B cell (primary cell): ENCODE measurements around the gene SLIT3. TPM values are rescaled to one million over a fixed set of nuclear protein-coding genes. Genes with fewer than 3 reads are reported as not detected.

Source experiments
- ATAC-seq: fragments of 200-7000 bp; cut with Tn5 transposase; one replicate; pipeline ENCODE4 v1.10.0; 2021; ENCODE audit warnings: low read depth, mild to moderate bottlenecking, moderate number of reproducible peaks, moderate library complexity
- CTCF ChIA-PET: fragments of 350-600 bp; sonication (Branson Sonifier 250); formaldehyde crosslinking; loops from one replicate; lab custom pipeline; 2021; ENCODE audit warnings: antibody characterized with exemption, inconsistent platforms; lab: Charles Lee
- POLR2A ChIA-PET: fragments of 350-600 bp; sonication (Branson Sonifier 250); formaldehyde crosslinking; loops from one replicate; lab custom pipeline; 2021; ENCODE audit warnings: antibody characterized with exemption; lab: Charles Lee
- DNase-seq: peaks from one replicate; pipeline ENCODE4 v3.0.0; 2013
- H2AFZ ChIP-seq: 2 replicates; pipeline ENCODE4 v1.6.1; 2012; ENCODE audit warnings: mild to moderate bottlenecking, low read depth, low read length; ENCODE audit not compliant: insufficient read depth, poor library complexity, severe bottlenecking
- H3K27ac ChIP-seq, 2 donors: 1 replicate in 1 of 2; 2 replicates in 1 of 2; pipeline ENCODE4 v1.5.1; 2012 to 2013; ENCODE audit warnings: low read length in 2 of 2, mild to moderate bottlenecking in 2 of 2, moderate library complexity in 1 of 2
- H3K27me3 ChIP-seq, 4 experiments: fragments of 200-600 bp in 1 of 4; sonication (generic) in 1 of 4; replicated peaks in 1 of 4; 1 replicate in 2 of 4; 2 replicates in 2 of 4; pipeline versions ENCODE4 v1.6.1 to v1.7.0; 2013 to 2016; ENCODE audit warnings: low read length in 3 of 4, mild to moderate bottlenecking in 2 of 4, mixed read lengths in 1 of 4, moderate library complexity in 1 of 4; ENCODE audit not compliant: insufficient read depth in 4 of 4, control insufficient read depth in 3 of 4; ENCODE audit errors: control extremely low read depth in 1 of 4
- H3K36me3 ChIP-seq, 2 experiments: replicated peaks in 1 of 2; 1 replicate in 1 of 2; 2 replicates in 1 of 2; pipeline versions ENCODE4 v1.6.1 to v1.7.1; 2013; ENCODE audit warnings: low read length in 1 of 2; ENCODE audit not compliant: insufficient read depth in 2 of 2, control insufficient read depth in 1 of 2; ENCODE audit errors: control extremely low read depth in 1 of 2, extremely low read depth in 1 of 2
- H3K4me1 ChIP-seq, 2 donors: fragments of 200-600 bp in 1 of 2; sonication (generic) in 1 of 2; 1 replicate in 1 of 2; 2 replicates in 1 of 2; pipeline versions ENCODE4 v1.5.1 to v1.6.1; 2013 to 2017; ENCODE audit warnings: low read length in 2 of 2; ENCODE audit not compliant: control insufficient read depth in 2 of 2, insufficient read depth in 2 of 2
- H3K4me2 ChIP-seq: replicated peaks from 2 replicates; pipeline ENCODE3; 2012; ENCODE audit warnings: mild to moderate bottlenecking, low read depth, low read length; ENCODE audit not compliant: poor library complexity, severe bottlenecking
- H3K4me3 ChIP-seq, 5 experiments: fragments of 200-600 bp in 1 of 5; sonication (generic) in 1 of 5; 1 replicate in 3 of 5; 2 replicates in 2 of 5; pipeline versions ENCODE4 v1.5.1 to v1.7.0; 2011 to 2016; ENCODE audit warnings: low read length in 4 of 5, mild to moderate bottlenecking in 4 of 5, low read depth in 2 of 5, control low read depth in 1 of 5, moderate library complexity in 1 of 5; ENCODE audit not compliant: insufficient read depth in 1 of 5; ENCODE audit errors: control extremely low read depth in 1 of 5, extremely low read depth in 1 of 5
- H3K79me2 ChIP-seq: fragments of 200-600 bp; sonication (generic); one replicate; pipeline ENCODE4 v1.6.0; 2016; ENCODE audit warnings: low read length; ENCODE audit not compliant: control insufficient read depth, insufficient read depth
- H3K9ac ChIP-seq: fragments of 200-600 bp; sonication (generic); 2 replicates; pipeline ENCODE4 v1.6.1; 2017; ENCODE audit warnings: mild to moderate bottlenecking, low read length, moderate library complexity
- H3K9me3 ChIP-seq, 3 donors: one replicate each; pipeline versions ENCODE4 v1.6.1 to v1.7.1; 2013; ENCODE audit warnings: low read length in 2 of 3; ENCODE audit not compliant: control insufficient read depth in 2 of 3, insufficient read depth in 1 of 3; ENCODE audit errors: control extremely low read depth in 1 of 3
- H4K20me1 ChIP-seq: 2 replicates; pipeline ENCODE4 v1.6.0; 2012; ENCODE audit warnings: mild to moderate bottlenecking, low read length; ENCODE audit not compliant: insufficient read depth, control insufficient read depth, poor library complexity, severe bottlenecking
- H3K27ac Mint-ChIP-seq: one replicate; pipeline ENCODE4 v1.8.0; 2021; ENCODE audit warnings: mixed read lengths
- H3K27me3 Mint-ChIP-seq: one replicate; pipeline ENCODE4 v1.8.0; 2021; ENCODE audit warnings: mixed read lengths
- H3K4me1 Mint-ChIP-seq: one replicate; pipeline ENCODE4 v1.8.0; 2021; ENCODE audit warnings: mixed read lengths
- H3K4me3 Mint-ChIP-seq: one replicate; pipeline ENCODE4 v1.8.0; 2021; ENCODE audit warnings: mixed read lengths
- H3K9me3 Mint-ChIP-seq: one replicate; pipeline ENCODE4 v1.8.0; 2022; ENCODE audit warnings: mixed read lengths; ENCODE audit not compliant: insufficient read depth
- CTCF ChIP-seq: fragments of 200-600 bp; IDR thresholded peaks from one replicate; pipeline ENCODE4 v1.8.0; 2022; ENCODE audit warnings: antibody characterized with exemption, mild to moderate bottlenecking
- EZH2 ChIP-seq: IDR thresholded peaks from 2 replicates; pipeline ENCODE4 v1.6.1; 2012; ENCODE audit warnings: borderline replicate concordance, low read depth, mild to moderate bottlenecking, moderate library complexity, low read length; ENCODE audit not compliant: insufficient read depth, poor library complexity, severe bottlenecking
- WGBS: methylation state at CpG from one replicate; pipeline ENCODE4 v1.1.5; 2013; ENCODE audit warnings: missing lambda C conversion rate; ENCODE audit not compliant: insufficient coverage; 5-methylcytosine and 5-hydroxymethylcytosine counted together
- intact Hi-C: fragments of 100-400 bp; cut with micrococcal nuclease; formaldehyde crosslinking; loops from one replicate; pipeline ENCODE4 v1.10.0; 2022
- polyA plus RNA-seq: library from polyadenylated mRNA; depleted of rRNA; stranded (reverse); fragments of >200 nt; gene quantifications from 2 replicates; pipeline ENCODE4 v1.2.3, GENCODE V29; 2012
- total RNA-seq, 2 donors: library from RNA; stranded (reverse); fragments of 120-200 nt in 1 of 2; gene quantifications; 1 replicate in 1 of 2; 2 replicates in 1 of 2; pipeline versions ENCODE4 v1.2.3 to v1.2.4, GENCODE V29; 2013 to 2022

The SLIT3 gene
- total and polyA plus RNA-seq, 2 donors (not counting 1 experiment from before 2014, with no cell fraction given), result not detected

- Histone ChIP-seq H3K27me3 (no peaks in the 10 kb centered on the region), H2AFZ (no peak overlapping the region), H3K27ac (no peak overlapping the region), H4K20me1 (no peaks in the 10 kb centered on the region), H3K9ac (no peak overlapping the region), H3K4me2 (no peak overlapping the region), H3K4me3 (no peak overlapping the region), H3K9me3 (peaks cover 0 to 21% (median 0%) of the 10 kb centered on the region in 3 donors), H3K36me3 (no peaks in the 10 kb centered on the region), H3K4me1 (no peaks in the 10 kb centered on the region), H3K79me2 (no peaks in the 10 kb centered on the region)
- ChIA-PET CTCF (no interaction called here), POLR2A (no interaction called here)
- TF ChIP-seq EZH2 (no peak), CTCF (no peak)
- ATAC-seq (no peak), DNase-seq (no peak)
- H3K4me3 Mint-ChIP-seq, result no peak overlapping the region
- no peaks in the 10 kb centered on the region for H3K4me1 Mint-ChIP-seq
- intact Hi-C loops, result no loop called here
- H3K9me3 Mint-ChIP-seq, result no peaks in the 10 kb centered on the region
- H3K27ac Mint-ChIP-seq, result no peak overlapping the region
- 79% methylated on average over 5 of the region's 6 CpGs for WGBS
- H3K27me3 Mint-ChIP-seq, result no peaks in the 10 kb centered on the region
Observed at GRCh38 chr5:168750926-168751325, 550.0 kb downstream of the SLIT3 start.

GRCh38 chr5:168749391-168750100, 551.4 kb downstream of the SLIT3 start:
- TF ChIP-seq CTCF (no peak), EZH2 (no peak)
- DNase-seq (no peak), ATAC-seq (no peak)
- H3K9me3 Mint-ChIP-seq, result peaks cover 1% of the 10 kb centered on the region
- H3K4me1 Mint-ChIP-seq, result no peaks in the 10 kb centered on the region
- Histone ChIP-seq H3K9me3 (peaks cover 0 to 21% (median 0%) of the 10 kb centered on the region in 3 donors), H3K27ac (no peak overlapping the region), H3K27me3 (no peaks in the 10 kb centered on the region), H3K36me3 (no peaks in the 10 kb centered on the region), H3K79me2 (no peaks in the 10 kb centered on the region), H2AFZ (no peak overlapping the region), H3K4me3 (no peak overlapping the region), H3K4me2 (no peak overlapping the region), H3K4me1 (no peaks in the 10 kb centered on the region), H4K20me1 (no peaks in the 10 kb centered on the region), H3K9ac (no peak overlapping the region)
- ChIA-PET POLR2A (no interaction called here), CTCF (interaction anchor here (0.5 kb wide), 1 partner anchor 437 kb away, joined by 4 read pairs; no protein-coding TSS in a partner anchor)
- no peak overlapping the region for H3K27ac Mint-ChIP-seq
- H3K4me3 Mint-ChIP-seq, result no peak overlapping the region
- 82% methylated on average over 8 of the region's 11 CpGs for WGBS
- intact Hi-C loops, result no loop called here
- H3K27me3 Mint-ChIP-seq, result no peaks in the 10 kb centered on the region
